ENCODE data around the gene DENND1B. TPM values are rescaled to one million over a fixed set of nuclear protein-coding genes. Genes with fewer than 3 reads are reported as not detected.

Gene DENND1B
- total RNA-seq, 1 donor from 2014 or later, result 5.9 TPM

DNA sequence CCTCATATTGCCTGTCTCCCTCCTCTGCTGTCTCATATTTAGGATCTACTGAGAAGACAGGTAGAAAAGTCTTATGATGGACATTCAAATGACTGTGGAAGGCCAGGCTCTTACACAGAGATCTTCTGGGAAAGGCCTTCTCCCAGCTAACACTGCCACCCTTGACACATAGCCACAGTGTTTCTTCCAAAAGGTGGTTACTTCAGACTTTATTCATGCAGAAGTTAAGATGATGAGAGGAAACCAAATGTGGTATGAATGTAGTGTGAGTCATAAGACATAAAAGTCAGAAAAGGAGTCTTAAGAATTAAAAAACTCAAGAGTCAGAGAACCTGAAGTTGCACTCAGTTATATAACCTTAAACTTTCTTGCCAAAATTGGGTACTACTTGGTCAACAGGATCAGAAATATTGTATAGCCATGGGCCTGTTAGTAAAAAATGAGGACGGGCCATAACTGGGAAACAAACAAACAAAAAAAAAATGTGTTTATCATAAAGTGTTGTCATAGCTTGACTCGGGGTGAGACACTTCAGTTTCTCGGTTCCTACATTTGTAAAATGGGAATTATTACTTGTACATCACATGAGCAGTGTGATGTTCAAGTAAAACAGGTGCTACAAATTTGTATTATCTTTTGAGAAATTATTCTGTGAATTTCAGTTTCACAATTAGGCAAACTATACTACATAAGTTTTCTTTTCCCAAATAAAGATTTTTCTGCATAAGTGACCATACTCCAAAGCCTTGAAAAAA, 1.2 kb upstream of the DENND1B start:
- peak; percentile 79 for DNase-seq (ENCODE audit: low read depth)
- no peak for TF ChIP-seq CTCF (conservative IDR thresholded peaks at IDR 0.05; ENCODE audit: low read depth, low read length)
- H3K4me3 ChIP-seq (ENCODE audit: low read depth, low read length), result no peak overlapping the region

DNA sequence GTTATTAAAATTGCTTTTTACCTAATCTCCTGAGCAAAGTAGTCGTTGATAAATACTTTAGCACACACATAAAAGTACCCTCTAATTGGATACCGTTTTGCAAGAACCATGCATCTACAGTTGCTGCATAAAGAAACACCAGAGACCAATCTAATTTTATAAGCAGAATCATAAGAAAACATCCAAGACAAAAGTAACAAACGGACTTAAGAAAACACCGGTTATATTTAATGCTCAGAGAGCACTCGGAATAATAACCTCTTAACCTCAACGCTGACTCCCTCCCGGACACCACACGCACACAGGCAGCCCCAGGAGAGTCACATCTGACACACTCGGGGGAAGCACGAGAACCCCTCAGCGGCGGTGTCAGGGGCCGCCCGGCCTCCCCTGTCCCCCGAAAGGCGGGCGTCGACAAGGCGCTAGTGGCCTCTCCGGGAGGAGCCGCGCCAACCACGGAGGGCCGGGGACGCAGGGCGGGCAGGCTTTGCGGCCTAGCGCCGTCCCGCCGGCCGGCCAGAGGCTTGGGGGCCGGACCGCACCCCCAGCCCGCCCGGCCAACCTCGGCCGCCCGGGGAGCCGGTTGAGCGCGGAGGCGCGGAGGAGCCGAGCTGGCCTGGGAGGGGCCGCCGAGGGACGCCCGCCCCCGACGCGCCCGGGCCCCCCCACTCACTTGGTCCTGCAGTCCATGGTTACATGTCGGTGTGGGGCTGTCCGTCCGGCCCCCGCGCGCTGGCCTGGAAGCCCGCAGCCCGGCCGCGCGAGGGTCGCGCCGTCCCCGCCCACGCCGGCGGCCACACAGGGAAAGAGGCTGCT, 606 bp downstream of the DENND1B start:
- DNase-seq (ENCODE audit: low read depth), result no peak
- peak overlapping the region; percentile 71 for H3K4me3 ChIP-seq (ENCODE audit: low read depth, low read length)
- no peak for TF ChIP-seq CTCF (conservative IDR thresholded peaks at IDR 0.05; ENCODE audit: low read depth, low read length)

DNA sequence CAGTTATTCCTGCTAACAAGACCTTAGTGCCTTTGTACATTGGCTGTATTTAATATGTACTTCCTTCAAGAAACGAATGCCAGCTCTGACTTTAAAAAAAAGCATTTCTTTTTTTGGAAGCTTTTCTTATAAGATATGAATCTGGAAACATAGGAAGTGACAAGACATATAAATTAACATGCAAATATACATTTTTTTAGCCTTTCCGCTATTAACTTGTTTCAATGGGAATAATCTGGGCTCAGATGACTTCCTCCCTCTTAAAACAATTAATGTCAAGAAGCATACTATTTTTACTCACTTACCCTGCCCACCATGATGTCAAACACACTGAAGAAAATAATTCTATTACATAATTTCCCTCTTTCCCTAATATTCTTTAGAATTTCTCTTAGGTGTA, 1.4 kb downstream of the DENND1B start:
- no peak for TF ChIP-seq CTCF (conservative IDR thresholded peaks at IDR 0.05; ENCODE audit: low read depth, low read length)
- no peak for DNase-seq (ENCODE audit: low read depth)
- peak overlapping the region; percentile 71 for H3K4me3 ChIP-seq (ENCODE audit: low read depth, low read length)

DNA sequence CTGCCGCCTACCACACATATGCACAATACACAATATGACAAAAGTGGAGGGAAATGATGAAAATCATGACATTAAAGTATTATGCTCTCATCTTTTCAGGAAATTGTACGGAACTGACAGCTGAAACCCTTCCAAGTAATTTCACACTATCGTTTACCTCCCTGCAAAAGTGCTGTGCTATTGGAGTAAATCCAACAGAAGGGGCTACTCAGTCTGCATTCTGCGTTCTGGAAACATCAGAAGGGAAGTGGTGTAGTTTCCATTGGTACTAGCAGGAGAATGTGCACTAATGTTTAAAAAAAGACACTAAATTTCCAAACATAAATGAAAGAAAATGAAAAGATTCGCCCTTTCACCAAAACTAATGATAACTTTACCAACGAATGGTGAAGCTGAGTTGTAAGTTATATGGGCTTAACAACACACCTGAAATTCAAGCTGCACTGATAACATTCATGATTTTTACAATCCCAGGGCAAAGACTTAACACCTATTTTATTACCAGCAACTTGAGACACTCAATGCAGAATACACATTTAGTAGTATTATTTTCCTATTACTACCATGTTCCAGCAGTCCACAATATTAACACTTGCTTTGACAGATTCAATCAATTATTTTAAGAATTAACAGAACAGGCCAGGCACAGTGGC, 3.2 kb downstream of the DENND1B start:
- H3K4me3 ChIP-seq (ENCODE audit: low read depth, low read length), result no peak overlapping the region
- TF ChIP-seq CTCF (conservative IDR thresholded peaks at IDR 0.05; ENCODE audit: low read depth, low read length), result no peak
- DNase-seq (ENCODE audit: low read depth), result no peak

DNA sequence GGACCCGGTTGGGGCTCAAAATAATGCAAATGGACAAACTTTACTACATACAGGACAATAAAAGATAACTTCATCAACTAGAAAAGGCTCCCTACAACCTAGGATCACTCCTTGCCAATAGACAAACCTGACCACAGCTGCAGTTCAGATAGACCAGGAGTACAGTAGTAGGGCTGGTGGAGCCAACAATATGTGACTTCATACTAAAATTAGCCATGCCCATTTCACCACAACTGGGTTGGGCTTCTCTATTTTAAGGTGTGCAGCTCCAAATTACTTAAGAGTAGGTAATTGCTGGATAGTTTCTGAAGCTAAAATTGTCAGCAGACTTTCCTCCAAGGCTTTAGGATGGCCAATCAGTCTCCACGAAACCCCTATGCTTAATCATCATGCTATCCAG, 3.9 kb downstream of the DENND1B start:
- no peak for DNase-seq (ENCODE audit: low read depth)
- no peak for TF ChIP-seq CTCF (conservative IDR thresholded peaks at IDR 0.05; ENCODE audit: low read depth, low read length)
- no peak overlapping the region for H3K4me3 ChIP-seq (ENCODE audit: low read depth, low read length)

DNA sequence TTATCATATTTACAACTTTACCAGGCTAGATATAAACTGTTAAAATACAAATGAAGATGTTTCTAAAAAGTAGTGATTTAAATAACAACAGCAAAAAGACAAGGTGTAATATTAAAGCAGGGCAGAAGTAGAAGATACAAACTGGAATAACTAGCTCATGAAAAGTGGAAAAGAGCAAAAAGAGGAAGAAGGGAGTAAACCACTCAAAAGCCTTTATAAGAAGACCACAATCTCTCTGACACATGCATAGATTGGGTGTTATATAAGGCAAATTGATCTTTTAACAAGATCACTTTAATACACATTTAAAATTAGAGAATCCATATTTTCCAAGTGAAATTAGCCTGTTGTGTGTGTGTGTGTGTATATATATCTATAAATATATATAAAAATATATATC, 5.0 kb downstream of the DENND1B start:
- no peak for TF ChIP-seq CTCF (conservative IDR thresholded peaks at IDR 0.05; ENCODE audit: low read depth, low read length)
- no peak for DNase-seq (ENCODE audit: low read depth)
- H3K4me3 ChIP-seq (ENCODE audit: low read depth, low read length), result no peak overlapping the region
